Measurements from ENCODE around the gene CHRNA9. TPM values are rescaled to one million over a fixed set of nuclear protein-coding genes. Genes with fewer than 3 reads are reported as not detected.

Gene CHRNA9
- 0.50 and 1.5 TPM in 2 replicates for total RNA-seq
- polyA plus RNA-seq: 1.6 TPM in 1 of 2 replicates, not detected in the other

- no peak for TF ChIP-seq CTCF (IDR thresholded peaks at IDR 0.05; ENCODE audit: poor library complexity)
- TF ChIP-seq EZH2 (IDR thresholded peaks at IDR 0.05; ENCODE audit: borderline replicate concordance): no peak
- Histone ChIP-seq H3K4me1 (ENCODE audit: insufficient read depth) (no peaks in the 10 kb centered on the region), H3K9me3 (ENCODE audit: low read depth) (no peaks in the 10 kb centered on the region), H3K36me3 (replicated peaks; ENCODE audit: insufficient read depth, low read depth) (no peaks in the 10 kb centered on the region), H3K27ac (no peak within 1 kb of the TSS), H3K4me2 (no peak within 1 kb of the TSS), H3K79me2 (no peaks in the 10 kb centered on the region), H3K9me2 (replicated peaks; ENCODE audit: insufficient read depth) (no peaks in the 10 kb centered on the region), H3K27me3 (no peaks in the 10 kb centered on the region), H4K20me1 (ENCODE audit: insufficient read depth, poor library complexity, severe bottlenecking) (no peaks in the 10 kb centered on the region), H3K4me3 (no peak within 1 kb of the TSS), H2AFZ (no peak within 1 kb of the TSS)
- no peak for DNase-seq (ENCODE audit: low spot score)
- WGBS (ENCODE audit: low lambda C conversion rate, missing lambda C conversion rate): 66% methylated on average over 12 of the region's 12 CpGs
These were observed at the start of gene CHRNA9 for GRCh38 chr4:40334591-40335524. TSS of gene CHRNA9 (plus strand) at chr4:40335333. CDS start at chr4:40335468, 135 bp downstream.

- Histone ChIP-seq H3K27me3 (no peaks in the 10 kb centered on the region), H3K4me2 (no peak overlapping the region), H3K9me2 (replicated peaks; ENCODE audit: insufficient read depth) (no peaks in the 10 kb centered on the region), H3K27ac (no peak overlapping the region), H3K79me2 (no peaks in the 10 kb centered on the region), H3K4me3 (no peak overlapping the region), H4K20me1 (ENCODE audit: insufficient read depth, poor library complexity, severe bottlenecking) (no peaks in the 10 kb centered on the region), H2AFZ (no peak overlapping the region), H3K4me1 (ENCODE audit: insufficient read depth) (no peaks in the 10 kb centered on the region), H3K36me3 (replicated peaks; ENCODE audit: insufficient read depth, low read depth) (no peaks in the 10 kb centered on the region), H3K9me3 (ENCODE audit: low read depth) (no peaks in the 10 kb centered on the region)
- TF ChIP-seq EZH2 (IDR thresholded peaks at IDR 0.05; ENCODE audit: borderline replicate concordance) (no peak), EZH2phosphoT487 (IDR thresholded peaks at IDR 0.05; ENCODE audit: low read depth, severe bottlenecking, unreplicated experiment) (no peak), CTCF (IDR thresholded peaks at IDR 0.05; ENCODE audit: poor library complexity) (no peak)
- no peak for DNase-seq (ENCODE audit: low spot score)
- WGBS (ENCODE audit: low lambda C conversion rate, missing lambda C conversion rate): 78% methylated on average over 5 of the region's 5 CpGs
These were observed 49.4 kb upstream of the CHRNA9 start for GRCh38 chr4:40285692-40286091.

- no peaks in the 10 kb centered on the region for H3K9me3 ChIP-seq (ENCODE audit: low read depth)
- no peak overlapping the region for H3K4me3 ChIP-seq
- TF ChIP-seq EZH2phosphoT487 (IDR thresholded peaks at IDR 0.05; ENCODE audit: low read depth, severe bottlenecking, unreplicated experiment): no peak
- TF ChIP-seq CTCF (IDR thresholded peaks at IDR 0.05; ENCODE audit: poor library complexity): no peak
- TF ChIP-seq EZH2 (IDR thresholded peaks at IDR 0.05; ENCODE audit: borderline replicate concordance): no peak
- no peaks in the 10 kb centered on the region for H3K27me3 ChIP-seq
- H3K4me1 ChIP-seq (ENCODE audit: insufficient read depth): no peaks in the 10 kb centered on the region
- H4K20me1 ChIP-seq (ENCODE audit: insufficient read depth, poor library complexity, severe bottlenecking): no peaks in the 10 kb centered on the region
- DNase-seq (ENCODE audit: low spot score): no peak
- 90% methylated on average over 8 of the region's 8 CpGs for WGBS (ENCODE audit: low lambda C conversion rate, missing lambda C conversion rate)
- H3K36me3 ChIP-seq (replicated peaks; ENCODE audit: insufficient read depth, low read depth): no peaks in the 10 kb centered on the region
- no peaks in the 10 kb centered on the region for H3K79me2 ChIP-seq
- no peak overlapping the region for H2AFZ ChIP-seq
- H3K4me2 ChIP-seq: no peak overlapping the region
- H3K9me2 ChIP-seq (replicated peaks; ENCODE audit: insufficient read depth): no peaks in the 10 kb centered on the region
- no peak overlapping the region for H3K27ac ChIP-seq
These were observed 46.6 kb upstream of the CHRNA9 start for GRCh38 chr4:40288566-40288965.
